Liver (tissue), 9 donors: ENCODE measurements around the gene ZNF888. TPM values are rescaled to one million over a fixed set of nuclear protein-coding genes. Genes with fewer than 3 reads are reported as not detected.
"Not testable (repeated sequence)": the region's sequence is repeated elsewhere in the genome, so short reads cannot be mapped to it uniquely, and the experiment has no call there.

Experiments
- DNase-seq: peaks from one replicate; pipeline ENCODE4 v3.0.0-alpha.2; 2017; ENCODE audit warnings: low spot score
- H3K27ac ChIP-seq, 2 donors: one replicate each; pipeline ENCODE4 v1.7.0; 2013; ENCODE audit warnings: inconsistent platforms in 2 of 2, low read length in 2 of 2, control low read depth in 1 of 2, low read depth in 1 of 2, mild to moderate bottlenecking in 1 of 2
- H3K27me3 ChIP-seq, 4 donors: one replicate each; pipeline versions ENCODE4 v1.6.1 to v1.7.0; 2013; ENCODE audit warnings: low read length in 3 of 4, inconsistent platforms in 1 of 4, mild to moderate bottlenecking in 1 of 4, moderate library complexity in 1 of 4; ENCODE audit not compliant: control insufficient read depth in 4 of 4, insufficient read depth in 4 of 4
- H3K36me3 ChIP-seq, 4 donors: one replicate each; pipeline versions ENCODE4 v1.6.1 to v1.7.0; 2013; ENCODE audit warnings: low read length in 3 of 4, mild to moderate bottlenecking in 3 of 4, low read depth in 1 of 4, moderate library complexity in 1 of 4; ENCODE audit not compliant: control insufficient read depth in 4 of 4, insufficient read depth in 3 of 4
- H3K4me1 ChIP-seq, 4 donors: one replicate each; pipeline versions ENCODE4 v1.6.1 to v1.7.0; 2013; ENCODE audit warnings: low read length in 3 of 4, mild to moderate bottlenecking in 3 of 4, moderate library complexity in 1 of 4; ENCODE audit not compliant: control insufficient read depth in 4 of 4, insufficient read depth in 4 of 4
- H3K4me3 ChIP-seq, 3 donors: one replicate each; pipeline versions ENCODE4 v1.6.1 to v1.7.0; 2013; ENCODE audit warnings: low read length in 3 of 3, control low read depth in 1 of 3, low read depth in 1 of 3, mild to moderate bottlenecking in 1 of 3
- H3K9ac ChIP-seq, 2 donors: one replicate each; pipeline ENCODE4 v1.7.0; 2013; ENCODE audit warnings: low read length in 2 of 2, mild to moderate bottlenecking in 2 of 2, moderate library complexity in 2 of 2, control low read depth in 1 of 2, low read depth in 1 of 2
- H3K9me3 ChIP-seq, 4 donors: one replicate each; pipeline versions ENCODE4 v1.6.1 to v1.7.0; 2013; ENCODE audit warnings: low read length in 3 of 4; ENCODE audit not compliant: control insufficient read depth in 4 of 4
- EGR1 ChIP-seq, 2 donors: IDR thresholded peaks; 2 replicates each; pipeline ENCODE4 v1.6.1; 2016 to 2018; ENCODE audit warnings: antibody characterized with exemption in 2 of 2, low read depth in 2 of 2
- FOXA1 ChIP-seq: IDR thresholded peaks from 2 replicates; pipeline ENCODE4 v1.6.1; 2016; ENCODE audit warnings: antibody characterized with exemption
- FOXA2 ChIP-seq: IDR thresholded peaks from 2 replicates; pipeline ENCODE4 v1.6.1; 2016; ENCODE audit warnings: antibody characterized with exemption
- GABPA ChIP-seq, 2 donors: IDR thresholded peaks in 1 of 2; conservative IDR thresholded peaks in 1 of 2; 2 replicates each; pipeline ENCODE4 v1.6.1; 2016; ENCODE audit warnings: antibody characterized with exemption in 2 of 2, mild to moderate bottlenecking in 1 of 2, moderate library complexity in 1 of 2
- HNF4A ChIP-seq, 2 donors: conservative IDR thresholded peaks; 2 replicates each; pipeline ENCODE4 v1.6.1; 2016; ENCODE audit warnings: antibody characterized with exemption in 2 of 2, mild to moderate bottlenecking in 2 of 2
- HNF4G ChIP-seq: IDR thresholded peaks from 2 replicates; pipeline ENCODE4 v1.6.1; 2016; ENCODE audit warnings: antibody characterized with exemption
- JUND ChIP-seq, 2 donors: IDR thresholded peaks; 2 replicates each; pipeline ENCODE4 v1.6.1; 2016; ENCODE audit warnings: antibody characterized with exemption in 2 of 2
- NR2F2 ChIP-seq: IDR thresholded peaks from 2 replicates; pipeline ENCODE4 v1.6.1; 2016; ENCODE audit warnings: antibody characterized with exemption
- RAD21 ChIP-seq, 2 donors: IDR thresholded peaks; 2 replicates each; pipeline ENCODE4 v1.6.1; 2016; ENCODE audit warnings: antibody characterized with exemption in 2 of 2, mild to moderate bottlenecking in 2 of 2
- SP1 ChIP-seq: IDR thresholded peaks from 2 replicates; pipeline ENCODE4 v1.6.1; 2018; ENCODE audit warnings: antibody characterized with exemption, mild to moderate bottlenecking
- TAF1 ChIP-seq: conservative IDR thresholded peaks from 2 replicates; pipeline ENCODE4 v1.6.1; 2016; ENCODE audit warnings: antibody characterized with exemption, mild to moderate bottlenecking
- YY1 ChIP-seq: IDR thresholded peaks from 2 replicates; pipeline ENCODE4 v1.6.1; 2016; ENCODE audit warnings: antibody characterized with exemption, mild to moderate bottlenecking
- WGBS: extraction: QIAGEN DNeasy Blood & Tissue Kit; methylation state at CpG from one replicate; pipeline ENCODE4 v1.1.7; 2013; 5-methylcytosine and 5-hydroxymethylcytosine counted together
- polyA plus RNA-seq, 2 donors: library from polyadenylated mRNA; stranded (reverse) in 1 of 2; unstranded in 1 of 2; fragments of 200-250 nt in 1 of 2; fragments of >200 nt in 1 of 2; fragmentation: Nextera tagmentation in 1 of 2; extraction: Ambion mirVana in 1 of 2; gene quantifications; one replicate each; pipeline versions ENCODE4 v1.2.1 to v1.2.3, GENCODE V29; 2013 to 2015
- total RNA-seq, 2 donors: library from RNA; depleted of rRNA; stranded (reverse); fragments of >200 nt; gene quantifications; one replicate each; pipeline ENCODE4 v1.2.3, GENCODE V29; 2014
- TF ChIP-seq, protein P1 (sequence below): fragments of 150-350 bp; IDR thresholded peaks from 2 replicates; pipeline ENCODE4 v1.5.1; 2017; ENCODE audit warnings: improper control_type of control experiment, low read depth, low read length; ENCODE audit not compliant: missing input control
- TF ChIP-seq, protein P2 (sequence below): IDR thresholded peaks from 2 replicates; pipeline ENCODE4 v1.6.1; 2016; ENCODE audit warnings: antibody characterized with exemption
- TF ChIP-seq, protein P3 (sequence below): IDR thresholded peaks from 2 replicates; pipeline ENCODE4 v1.6.1; 2016; ENCODE audit warnings: antibody characterized with exemption
- TF ChIP-seq, protein P4 (sequence below): IDR thresholded peaks from 2 replicates; pipeline ENCODE4 v1.6.1; 2016; ENCODE audit warnings: antibody characterized with exemption
- donor health status: healthy.
- donor health status: healthy.
- donor health status: healthy.
- donor health status: healthy.
- donor health status: healthy.

Gene ZNF888
- total and polyA plus RNA-seq, 4 donors: 0.11 to 9.0 (median 0.71) TPM

DNA sequence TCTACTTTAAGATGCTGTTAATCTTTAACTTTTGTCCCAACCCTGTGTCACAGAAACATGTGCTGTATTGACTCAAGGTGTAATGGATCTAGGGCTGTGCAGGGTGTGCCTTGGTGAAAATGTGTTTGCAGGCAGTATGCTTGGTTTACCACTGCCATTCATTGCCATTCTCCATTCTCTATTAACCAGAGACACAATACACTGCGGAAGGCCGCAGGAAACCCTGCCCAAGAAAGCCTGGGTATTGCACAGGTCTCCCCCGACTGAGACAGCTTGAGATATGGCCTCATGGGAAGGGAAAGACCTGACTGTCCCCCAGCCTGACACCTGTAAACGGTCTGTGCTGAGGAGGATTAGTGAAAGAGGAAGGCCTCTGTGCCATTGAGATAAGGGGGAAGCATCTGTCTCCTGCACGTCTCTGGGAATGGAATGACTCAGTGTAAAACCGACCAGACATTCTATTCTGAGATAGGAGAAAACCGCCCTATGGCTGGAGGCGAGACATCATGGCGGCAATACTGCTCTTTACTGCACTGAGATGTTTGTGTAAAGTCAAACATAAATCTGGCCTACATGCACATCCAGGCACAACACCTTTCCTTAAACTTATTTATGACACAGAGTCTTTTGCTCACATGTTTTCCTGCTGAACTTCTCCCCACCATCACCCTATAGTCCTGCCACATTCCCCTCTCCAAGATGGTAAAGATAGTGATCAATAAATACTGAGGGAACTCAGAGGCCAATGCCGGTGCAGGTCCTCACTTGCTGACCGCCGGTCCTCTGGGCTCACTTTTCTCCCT, 13.1 kb upstream of the ZNF888 start (continued):
- TF ChIP-seq, protein P1, sequence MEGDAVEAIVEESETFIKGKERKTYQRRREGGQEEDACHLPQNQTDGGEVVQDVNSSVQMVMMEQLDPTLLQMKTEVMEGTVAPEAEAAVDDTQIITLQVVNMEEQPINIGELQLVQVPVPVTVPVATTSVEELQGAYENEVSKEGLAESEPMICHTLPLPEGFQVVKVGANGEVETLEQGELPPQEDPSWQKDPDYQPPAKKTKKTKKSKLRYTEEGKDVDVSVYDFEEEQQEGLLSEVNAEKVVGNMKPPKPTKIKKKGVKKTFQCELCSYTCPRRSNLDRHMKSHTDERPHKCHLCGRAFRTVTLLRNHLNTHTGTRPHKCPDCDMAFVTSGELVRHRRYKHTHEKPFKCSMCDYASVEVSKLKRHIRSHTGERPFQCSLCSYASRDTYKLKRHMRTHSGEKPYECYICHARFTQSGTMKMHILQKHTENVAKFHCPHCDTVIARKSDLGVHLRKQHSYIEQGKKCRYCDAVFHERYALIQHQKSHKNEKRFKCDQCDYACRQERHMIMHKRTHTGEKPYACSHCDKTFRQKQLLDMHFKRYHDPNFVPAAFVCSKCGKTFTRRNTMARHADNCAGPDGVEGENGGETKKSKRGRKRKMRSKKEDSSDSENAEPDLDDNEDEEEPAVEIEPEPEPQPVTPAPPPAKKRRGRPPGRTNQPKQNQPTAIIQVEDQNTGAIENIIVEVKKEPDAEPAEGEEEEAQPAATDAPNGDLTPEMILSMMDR: no peak
- no peak for TF ChIP-seq HNF4G

DNA sequence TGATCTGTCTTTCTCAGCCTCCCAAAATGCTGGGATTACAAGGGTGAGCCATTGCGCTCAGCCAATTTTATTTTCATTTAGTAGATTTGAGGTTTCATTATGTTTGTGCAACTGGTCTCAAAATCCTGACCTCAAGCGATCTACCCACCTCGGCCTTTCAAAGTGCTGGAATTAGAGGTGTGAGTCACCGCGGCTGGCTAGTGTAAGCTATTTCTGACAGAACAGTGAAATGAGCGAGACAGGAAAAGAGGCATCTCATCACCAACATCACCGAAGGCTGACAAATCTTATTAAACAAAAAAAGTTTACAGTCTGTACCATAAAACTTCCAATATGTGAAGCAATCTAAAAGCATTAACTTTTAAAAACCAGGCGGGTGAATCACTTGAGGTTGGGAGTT, 12.2 kb upstream of the ZNF888 start:
- Histone ChIP-seq H3K4me3 (peak overlapping the region in 1 of 3 donors; percentile 11), H3K27ac (no peak overlapping the region), H3K9me3 (peaks cover 0 to 22% (median 2%) of the 10 kb centered on the region in 4 donors), H3K36me3 (no peaks in the 10 kb centered on the region), H3K27me3 (no peaks in the 10 kb centered on the region), H3K4me1 (no peaks in the 10 kb centered on the region), H3K9ac (no peak overlapping the region)
- TF ChIP-seq NR2F2: no peak
- TF ChIP-seq HNF4A (conservative IDR thresholded peaks at IDR 0.05): no peak
- TF ChIP-seq FOXA2: no peak
- TF ChIP-seq GABPA (IDR thresholded peaks at IDR 0.05 in 1 of 2, conservative IDR thresholded peaks at IDR 0.05 in 1 of 2): no peak
- no peak for TF ChIP-seq YY1
- TF ChIP-seq, protein P2, sequence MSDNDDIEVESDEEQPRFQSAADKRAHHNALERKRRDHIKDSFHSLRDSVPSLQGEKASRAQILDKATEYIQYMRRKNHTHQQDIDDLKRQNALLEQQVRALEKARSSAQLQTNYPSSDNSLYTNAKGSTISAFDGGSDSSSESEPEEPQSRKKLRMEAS: no peak
- no peak for TF ChIP-seq EGR1 (IDR thresholded peaks at IDR 0.05; ENCODE audit: low read depth in 2 of 2)
- TF ChIP-seq HNF4G: no peak
- DNase-seq: no peak
- 83% methylated on average over 8 of the region's 8 CpGs for WGBS

DNA sequence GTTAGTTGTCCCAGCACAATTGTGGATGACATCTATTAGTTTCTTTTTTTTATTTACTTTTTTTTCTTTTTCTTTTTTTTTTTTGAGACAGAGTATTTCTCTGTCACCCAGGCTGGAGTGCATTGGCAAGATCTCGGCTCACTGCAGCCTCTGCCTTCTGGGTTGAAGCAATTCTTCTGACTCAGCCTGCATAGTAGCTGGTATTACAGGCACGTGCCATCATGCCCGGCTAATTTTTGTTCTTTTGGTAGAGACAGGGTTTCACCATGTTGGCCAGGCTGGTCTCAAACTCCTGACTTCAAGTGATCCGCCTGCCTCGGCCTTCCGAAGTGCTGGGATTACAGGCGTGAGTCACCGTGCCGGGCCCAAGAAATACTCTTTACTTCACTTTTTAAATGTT, 1.4 kb upstream of the ZNF888 start:
- not testable (repeated sequence) for H3K36me3 ChIP-seq, H3K4me1 ChIP-seq, H3K9me3 ChIP-seq, H3K9ac ChIP-seq, H3K27me3 ChIP-seq, DNase-seq, H3K4me3 ChIP-seq, H3K27ac ChIP-seq
- 96% methylated on average over 9 of the region's 9 CpGs for WGBS

DNA sequence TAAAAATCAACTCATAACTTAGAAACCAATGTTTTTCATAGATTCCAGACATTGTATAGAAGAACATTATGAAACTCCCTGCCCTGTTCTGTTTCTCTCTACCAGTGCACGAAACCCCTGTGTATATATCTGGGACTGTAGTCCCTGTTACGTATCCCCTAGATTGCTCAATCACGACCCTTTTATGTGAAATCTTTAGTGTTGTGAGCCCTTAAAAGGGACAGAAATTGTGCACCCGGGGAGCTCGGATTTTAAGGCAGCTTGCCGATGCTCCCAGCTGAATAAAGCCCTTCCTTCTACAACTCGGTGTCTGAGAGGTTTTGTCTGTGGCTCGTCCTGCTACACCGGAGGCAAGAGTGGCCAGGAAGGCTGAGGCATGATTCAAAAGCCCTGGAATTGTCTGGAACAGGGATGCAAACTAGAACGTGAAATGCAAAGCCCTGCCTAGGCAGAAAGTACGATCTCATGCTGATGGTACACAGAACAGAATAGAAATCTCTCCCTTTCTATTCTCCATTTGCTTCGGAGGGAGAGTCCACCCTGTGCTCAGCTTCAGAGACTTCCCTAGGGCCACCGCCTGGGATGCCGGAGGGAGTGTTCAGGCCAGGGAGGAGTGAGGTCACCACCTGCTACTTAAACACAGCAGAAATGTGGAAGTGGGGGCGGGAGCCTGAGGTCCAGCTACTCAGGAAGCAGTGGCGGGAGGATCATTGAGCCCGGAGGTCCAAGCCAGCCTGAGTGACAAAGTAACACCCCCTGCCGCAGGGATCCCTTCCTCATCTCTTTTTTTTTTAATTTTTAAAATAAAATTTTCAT, 758 bp upstream of the ZNF888 start:
- Histone ChIP-seq H3K36me3 (peaks cover 0 to 4% (median 0%) of the 10 kb centered on the region in 4 donors), H3K9me3 (peaks cover 0 to 4% (median under 1%) of the 10 kb centered on the region in 4 donors), H3K27ac (peak overlapping the region in 1 of 2 donors; percentile 7), H3K4me1 (no peaks in the 10 kb centered on the region), H3K9ac (peak overlapping the region in 1 of 2 donors; percentile 22), H3K27me3 (no peaks in the 10 kb centered on the region), H3K4me3 (no peak overlapping the region)
- DNase-seq: no peak
- WGBS: 51% methylated on average over 18 of the region's 18 CpGs
- no peak for TF ChIP-seq GABPA (IDR thresholded peaks at IDR 0.05 in 1 of 2, conservative IDR thresholded peaks at IDR 0.05 in 1 of 2)
- TF ChIP-seq JUND (IDR thresholded peaks at IDR 0.05): no peak
- TF ChIP-seq YY1: no peak
- no peak for TF ChIP-seq FOXA1
- TF ChIP-seq RAD21 (IDR thresholded peaks at IDR 0.05): no peak
- TF ChIP-seq NR2F2: no peak
- TF ChIP-seq HNF4A (conservative IDR thresholded peaks at IDR 0.05): no peak
- no peak for TF ChIP-seq SP1
- TF ChIP-seq, protein P3, sequence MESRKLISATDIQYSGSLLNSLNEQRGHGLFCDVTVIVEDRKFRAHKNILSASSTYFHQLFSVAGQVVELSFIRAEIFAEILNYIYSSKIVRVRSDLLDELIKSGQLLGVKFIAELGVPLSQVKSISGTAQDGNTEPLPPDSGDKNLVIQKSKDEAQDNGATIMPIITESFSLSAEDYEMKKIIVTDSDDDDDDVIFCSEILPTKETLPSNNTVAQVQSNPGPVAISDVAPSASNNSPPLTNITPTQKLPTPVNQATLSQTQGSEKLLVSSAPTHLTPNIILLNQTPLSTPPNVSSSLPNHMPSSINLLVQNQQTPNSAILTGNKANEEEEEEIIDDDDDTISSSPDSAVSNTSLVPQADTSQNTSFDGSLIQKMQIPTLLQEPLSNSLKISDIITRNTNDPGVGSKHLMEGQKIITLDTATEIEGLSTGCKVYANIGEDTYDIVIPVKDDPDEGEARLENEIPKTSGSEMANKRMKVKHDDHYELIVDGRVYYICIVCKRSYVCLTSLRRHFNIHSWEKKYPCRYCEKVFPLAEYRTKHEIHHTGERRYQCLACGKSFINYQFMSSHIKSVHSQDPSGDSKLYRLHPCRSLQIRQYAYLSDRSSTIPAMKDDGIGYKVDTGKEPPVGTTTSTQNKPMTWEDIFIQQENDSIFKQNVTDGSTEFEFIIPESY: no peak
- no peak for TF ChIP-seq FOXA2
- TF ChIP-seq, protein P4, sequence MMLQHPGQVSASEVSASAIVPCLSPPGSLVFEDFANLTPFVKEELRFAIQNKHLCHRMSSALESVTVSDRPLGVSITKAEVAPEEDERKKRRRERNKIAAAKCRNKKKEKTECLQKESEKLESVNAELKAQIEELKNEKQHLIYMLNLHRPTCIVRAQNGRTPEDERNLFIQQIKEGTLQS: no peak
- no peak for TF ChIP-seq TAF1
